GM12865 (cell line): Measurements from ENCODE around the gene LTC4S.
"Not testable (repeated sequence)": the region's sequence is repeated elsewhere in the genome, so short reads cannot be mapped to it uniquely, and the experiment has no call there.

Experiments
- DNase-seq: peaks from one replicate; pipeline ENCODE4 v3.0.0; 2010; ENCODE audit warnings: low read depth
- H3K4me3 ChIP-seq: 2 replicates; pipeline ENCODE4 v1.5.1; 2011; ENCODE audit warnings: mild to moderate bottlenecking, low read depth, low read length, control low read depth
- TF ChIP-seq, protein P1 (sequence below): IDR thresholded peaks from 2 replicates; pipeline ENCODE4 v1.5.1; 2011; ENCODE audit warnings: low read length, control low read depth, low read depth, inconsistent platforms; ENCODE audit not compliant: insufficient read depth; ENCODE audit errors: missing control alignments

LTC4S gene

DNA sequence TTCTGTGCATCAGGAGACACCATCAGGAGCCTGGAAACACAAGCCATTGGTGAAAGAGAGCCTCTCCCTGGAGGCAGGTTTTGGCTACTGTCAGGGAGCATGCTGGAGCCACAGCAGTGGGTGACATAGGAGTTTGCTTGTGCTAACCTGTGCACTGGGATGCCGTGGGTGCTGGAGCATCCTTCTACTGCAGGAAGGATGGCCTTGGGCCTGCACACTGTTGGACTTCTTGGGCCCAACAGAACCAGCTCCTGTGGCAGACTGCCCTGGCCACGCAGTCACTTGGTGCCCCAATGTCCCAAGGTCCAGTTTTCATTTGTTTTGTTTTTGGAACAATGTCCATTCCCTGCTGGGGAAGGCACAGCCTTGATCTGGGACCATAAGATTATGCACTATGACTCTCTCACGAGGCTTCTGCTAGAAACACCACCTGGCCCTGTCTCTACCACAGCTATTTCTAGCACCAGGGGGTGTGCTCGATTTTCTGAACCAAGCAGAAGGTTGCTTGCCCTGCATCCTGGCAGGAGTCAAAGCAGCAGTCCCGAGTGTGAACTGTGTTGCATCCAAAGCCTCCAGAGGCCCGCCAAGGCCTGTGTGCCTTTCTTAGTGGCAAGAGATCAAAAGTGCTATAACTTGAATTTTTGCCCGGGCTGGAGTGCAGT is 5.5 kb upstream of the LTC4S start:
- TF ChIP-seq, protein P1, sequence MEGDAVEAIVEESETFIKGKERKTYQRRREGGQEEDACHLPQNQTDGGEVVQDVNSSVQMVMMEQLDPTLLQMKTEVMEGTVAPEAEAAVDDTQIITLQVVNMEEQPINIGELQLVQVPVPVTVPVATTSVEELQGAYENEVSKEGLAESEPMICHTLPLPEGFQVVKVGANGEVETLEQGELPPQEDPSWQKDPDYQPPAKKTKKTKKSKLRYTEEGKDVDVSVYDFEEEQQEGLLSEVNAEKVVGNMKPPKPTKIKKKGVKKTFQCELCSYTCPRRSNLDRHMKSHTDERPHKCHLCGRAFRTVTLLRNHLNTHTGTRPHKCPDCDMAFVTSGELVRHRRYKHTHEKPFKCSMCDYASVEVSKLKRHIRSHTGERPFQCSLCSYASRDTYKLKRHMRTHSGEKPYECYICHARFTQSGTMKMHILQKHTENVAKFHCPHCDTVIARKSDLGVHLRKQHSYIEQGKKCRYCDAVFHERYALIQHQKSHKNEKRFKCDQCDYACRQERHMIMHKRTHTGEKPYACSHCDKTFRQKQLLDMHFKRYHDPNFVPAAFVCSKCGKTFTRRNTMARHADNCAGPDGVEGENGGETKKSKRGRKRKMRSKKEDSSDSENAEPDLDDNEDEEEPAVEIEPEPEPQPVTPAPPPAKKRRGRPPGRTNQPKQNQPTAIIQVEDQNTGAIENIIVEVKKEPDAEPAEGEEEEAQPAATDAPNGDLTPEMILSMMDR, result no peak
- DNase-seq, result no peak
- no peak overlapping the region for H3K4me3 ChIP-seq

DNA sequence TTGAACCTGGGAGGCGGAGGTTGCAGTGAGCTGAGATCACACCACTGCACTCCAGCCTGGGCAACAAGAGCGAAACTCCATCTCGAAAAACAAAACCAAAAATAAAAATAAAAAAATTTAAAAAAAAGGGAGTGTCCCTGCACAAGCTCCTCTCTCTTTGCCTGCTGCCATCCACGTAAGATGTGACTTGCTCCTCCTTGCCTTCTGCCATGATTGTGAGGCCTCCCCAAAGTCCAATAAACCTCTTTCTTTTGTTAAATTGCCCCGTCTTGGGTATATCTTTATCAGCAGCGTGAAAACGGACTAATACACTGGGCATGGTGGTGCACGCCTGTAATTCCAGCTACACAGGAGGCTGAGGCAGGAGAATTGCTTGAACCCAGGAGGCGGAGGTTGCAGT is 4.5 kb upstream of the LTC4S start:
- not testable (repeated sequence) for H3K4me3 ChIP-seq, DNase-seq

DNA sequence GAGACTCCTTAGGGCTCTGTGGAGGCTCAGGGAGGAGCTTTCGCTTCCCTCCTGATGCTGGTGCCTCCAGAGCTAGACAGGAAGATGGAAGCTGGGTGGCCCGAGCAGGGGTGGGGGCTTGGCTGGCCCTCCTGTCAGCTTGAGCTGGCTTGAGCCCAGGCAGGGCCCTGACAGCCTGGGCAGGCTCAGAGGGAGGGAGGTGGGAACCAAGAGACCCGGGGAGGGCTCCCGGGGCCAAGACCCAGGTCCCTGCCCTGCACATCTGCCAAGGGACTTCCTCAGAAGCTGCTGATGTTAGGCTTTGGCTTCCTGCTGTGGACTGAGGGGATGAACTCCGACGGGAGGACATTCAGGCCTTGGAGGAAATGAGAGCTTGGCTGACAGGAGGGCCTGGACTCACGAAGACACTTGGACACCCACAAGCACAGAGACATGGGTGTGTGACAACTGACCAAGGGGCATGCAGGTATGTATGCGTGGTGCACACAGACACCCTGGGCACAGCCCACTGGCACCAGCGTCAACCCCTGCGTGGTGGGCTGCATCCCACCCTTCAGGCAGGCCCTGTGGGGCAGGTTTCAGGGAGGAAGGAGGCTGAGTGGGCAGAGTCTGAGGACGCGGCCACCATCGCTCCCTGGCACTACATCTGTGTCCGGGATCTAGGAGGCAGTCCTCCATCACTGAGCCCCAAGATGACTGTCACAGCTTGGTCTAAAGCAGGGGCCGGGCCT is 1.7 kb upstream of the LTC4S start:
- DNase-seq, result no peak
- TF ChIP-seq, protein P1, result no peak
- H3K4me3 ChIP-seq, result no peak overlapping the region

DNA sequence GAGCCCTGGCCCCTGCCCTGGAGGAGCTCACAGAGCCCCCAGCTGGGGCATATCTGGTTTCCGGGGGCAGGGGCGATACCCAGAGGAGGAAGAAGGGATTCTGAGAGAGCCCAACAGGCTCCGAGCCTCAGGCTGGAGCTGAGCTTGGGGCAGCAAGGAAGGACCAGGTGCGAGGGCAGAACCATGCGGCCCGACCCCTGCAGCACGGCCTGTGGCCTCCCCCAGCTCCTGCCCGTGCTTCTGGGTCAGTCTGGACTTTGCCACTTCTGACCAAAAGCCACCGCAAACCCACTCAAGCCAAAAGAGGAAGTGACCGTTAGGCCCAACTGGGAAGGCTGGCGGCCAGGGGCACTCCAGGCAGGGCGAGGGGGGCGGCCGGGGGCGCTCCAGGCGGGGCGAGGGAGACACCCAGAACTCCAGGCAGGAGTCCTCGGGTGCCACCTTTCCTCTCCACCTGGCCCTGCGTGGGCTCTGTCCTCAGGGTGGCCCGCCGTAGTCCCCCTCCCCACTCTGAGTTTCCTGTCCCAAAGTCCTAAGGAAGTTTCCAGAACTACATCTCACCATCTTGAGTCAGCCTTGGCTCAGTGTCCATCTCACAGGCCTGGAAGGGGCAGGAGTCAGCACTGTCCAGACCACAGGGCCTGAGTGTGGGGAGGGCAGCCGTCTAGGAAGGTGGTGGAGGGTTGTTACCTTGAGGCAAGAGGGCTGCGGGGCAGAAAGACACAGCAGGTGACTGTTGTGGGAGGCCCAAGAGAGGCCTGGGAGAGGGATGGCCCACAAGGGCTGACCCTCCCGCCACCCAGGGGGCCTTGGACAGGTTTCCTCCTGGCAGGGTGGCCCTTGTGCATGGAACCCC is 946 bp upstream of the LTC4S start:
- H3K4me3 ChIP-seq, result no peak overlapping the region
- no peak for DNase-seq
- TF ChIP-seq, protein P1, result no peak

DNA sequence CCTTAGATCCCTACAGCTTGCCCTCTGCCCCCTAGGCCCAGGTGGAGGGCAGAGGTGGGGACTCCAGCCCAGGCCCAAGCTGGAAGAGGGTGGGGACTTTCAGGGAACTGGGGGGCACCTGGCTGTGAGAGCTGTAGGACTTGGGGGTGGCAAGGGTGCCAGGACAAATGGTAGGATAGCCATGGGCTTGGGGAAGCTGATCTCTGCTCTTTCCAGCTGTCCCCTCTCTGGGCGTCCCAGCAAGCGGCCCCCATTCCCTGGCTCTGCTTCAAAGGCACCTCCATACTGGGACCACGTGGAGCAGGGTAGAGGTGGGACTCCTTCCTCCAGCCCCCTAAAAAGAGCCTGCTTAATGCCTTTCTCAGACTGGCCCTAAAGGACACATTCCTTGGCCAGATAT is 385 bp downstream of the LTC4S start:
- no peak overlapping the region for H3K4me3 ChIP-seq

DNA sequence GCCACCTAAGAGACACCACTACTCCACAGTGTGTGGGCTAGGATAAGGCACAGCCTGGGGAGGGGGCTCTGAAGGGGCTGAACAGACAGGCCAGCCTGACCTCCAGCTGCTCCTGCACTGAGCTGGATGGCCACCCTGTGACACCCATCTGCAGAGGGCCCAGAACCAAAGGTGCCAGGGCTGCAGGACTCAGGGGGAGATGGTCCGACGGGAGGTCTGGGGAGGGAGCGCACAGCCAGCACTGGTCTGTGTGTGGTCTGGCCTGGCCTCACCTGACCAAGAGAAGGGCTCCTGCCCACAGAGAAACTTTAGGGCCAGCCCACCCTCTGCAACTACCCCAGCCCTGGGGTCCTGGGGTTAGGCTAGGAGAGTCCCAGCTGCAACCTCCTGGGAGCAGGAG is 789 bp downstream of the LTC4S start:
- TF ChIP-seq, protein P1, result no peak
- no peak overlapping the region for H3K4me3 ChIP-seq
- DNase-seq, result no peak

More for the DNA sequence above, 385 bp downstream of the LTC4S start:
- no peak for DNase-seq
- TF ChIP-seq, protein P1, result no peak
